ENCODE data around the gene TIMM44. TPM values are rescaled to one million over a fixed set of nuclear protein-coding genes. Genes with fewer than 3 reads are reported as not detected.

Gene TIMM44
- polyA plus RNA-seq, 1 experiment: 43.3 TPM

GRCh38 chr19:7941895-7942596 lies 1.4 kb downstream of the TIMM44 start:
- H3K27me3 ChIP-seq (ENCODE audit: control insufficient read depth, insufficient read depth, low read length): no peaks in the 10 kb centered on the region
- peak overlapping the region; percentile 96 for H3K4me3 ChIP-seq (ENCODE audit: low read depth, low read length)
- CTCF ChIA-PET: interaction anchor here (0.8 to 3.9 kb wide), 5 partner anchors 13 to 310 kb away, joined by 3 to 57 read pairs (median 39); no protein-coding TSS in a partner anchor
- no peak for DNase-seq (ENCODE audit: low read depth, low spot score)
- TF ChIP-seq, protein P1, sequence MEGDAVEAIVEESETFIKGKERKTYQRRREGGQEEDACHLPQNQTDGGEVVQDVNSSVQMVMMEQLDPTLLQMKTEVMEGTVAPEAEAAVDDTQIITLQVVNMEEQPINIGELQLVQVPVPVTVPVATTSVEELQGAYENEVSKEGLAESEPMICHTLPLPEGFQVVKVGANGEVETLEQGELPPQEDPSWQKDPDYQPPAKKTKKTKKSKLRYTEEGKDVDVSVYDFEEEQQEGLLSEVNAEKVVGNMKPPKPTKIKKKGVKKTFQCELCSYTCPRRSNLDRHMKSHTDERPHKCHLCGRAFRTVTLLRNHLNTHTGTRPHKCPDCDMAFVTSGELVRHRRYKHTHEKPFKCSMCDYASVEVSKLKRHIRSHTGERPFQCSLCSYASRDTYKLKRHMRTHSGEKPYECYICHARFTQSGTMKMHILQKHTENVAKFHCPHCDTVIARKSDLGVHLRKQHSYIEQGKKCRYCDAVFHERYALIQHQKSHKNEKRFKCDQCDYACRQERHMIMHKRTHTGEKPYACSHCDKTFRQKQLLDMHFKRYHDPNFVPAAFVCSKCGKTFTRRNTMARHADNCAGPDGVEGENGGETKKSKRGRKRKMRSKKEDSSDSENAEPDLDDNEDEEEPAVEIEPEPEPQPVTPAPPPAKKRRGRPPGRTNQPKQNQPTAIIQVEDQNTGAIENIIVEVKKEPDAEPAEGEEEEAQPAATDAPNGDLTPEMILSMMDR (IDR thresholded peaks at IDR 0.05; ENCODE audit: low read depth, low read length): no peak
- H3K27ac ChIP-seq (ENCODE audit: low read depth, low read length): no peak overlapping the region
- H3K9me3 ChIP-seq (ENCODE audit: control insufficient read depth, insufficient read depth, low read length): peaks cover 3% of the 10 kb centered on the region; the same call in 1 of the 2 replicates
- POLR2A ChIA-PET: interaction anchor here (0.6 kb wide), 1 partner anchor 507 kb away, joined by 4 read pairs; no protein-coding TSS in a partner anchor

DNA sequence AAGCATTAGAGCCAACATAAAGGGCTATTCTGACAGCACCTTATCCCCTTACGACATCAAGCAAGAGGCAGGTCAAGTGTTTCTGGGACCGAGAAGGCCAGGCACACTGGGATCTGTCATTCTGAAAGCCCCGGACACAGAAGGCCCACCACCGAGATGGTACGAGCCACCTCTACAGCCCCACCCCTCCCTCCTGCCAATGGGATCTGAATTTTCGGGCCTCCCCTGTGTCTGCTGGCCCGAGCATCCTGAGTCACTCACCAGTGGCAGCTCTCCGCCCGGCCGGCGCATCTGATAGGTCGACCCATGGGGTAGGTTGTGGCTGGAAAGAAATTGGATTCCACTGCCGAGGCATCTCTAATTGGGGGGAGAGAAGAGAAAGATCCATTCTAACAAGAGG lies 2.6 kb downstream of the TIMM44 start:
- no peak for DNase-seq (ENCODE audit: low read depth, low spot score)
- ChIA-PET CTCF (no interaction called here), POLR2A (interaction anchor here (0.6 kb wide), 1 partner anchor 642 kb away, joined by 3 read pairs; no protein-coding TSS in a partner anchor)

DNA sequence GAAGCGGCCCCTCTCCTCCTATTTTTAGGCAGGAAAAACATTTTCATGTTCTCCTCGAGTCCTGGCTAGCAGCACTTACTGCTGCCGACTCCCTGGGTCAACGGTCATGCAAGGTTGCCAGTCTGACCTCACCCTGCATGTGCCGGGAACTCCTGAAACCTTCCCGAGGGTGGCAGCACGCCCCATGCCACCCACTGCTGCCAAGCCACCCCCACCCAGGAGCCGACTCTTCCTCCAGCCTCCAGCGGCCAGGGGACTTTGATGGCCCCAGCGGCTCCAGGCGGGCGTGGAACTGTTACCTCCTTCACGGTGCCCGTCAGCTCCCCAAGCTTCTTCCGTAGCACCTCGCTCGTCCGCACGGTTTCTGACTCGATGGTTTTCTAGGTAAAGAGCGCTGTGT lies 8.7 kb downstream of the TIMM44 start:
- Histone ChIP-seq H3K27ac (ENCODE audit: low read depth, low read length) (no peak overlapping the region), H3K27me3 (ENCODE audit: control insufficient read depth, insufficient read depth, low read length) (no peaks in the 10 kb centered on the region), H3K4me3 (ENCODE audit: low read depth, low read length) (no peak overlapping the region), H3K9me3 (ENCODE audit: control insufficient read depth, insufficient read depth, low read length) (no peaks in the 10 kb centered on the region; the same call in 1 of the 2 replicates)
- DNase-seq (ENCODE audit: low read depth, low spot score): no peak
- ChIA-PET CTCF (interaction anchor here (3.2 kb wide), 1 partner anchor 9 kb away, joined by 12 read pairs; the partner anchor contains the start of gene TIMM44), POLR2A (interaction anchor here (1.1 kb wide), 1 partner anchor 14 kb away, joined by 3 read pairs; no protein-coding TSS in a partner anchor)
- TF ChIP-seq, protein P1 (IDR thresholded peaks at IDR 0.05; ENCODE audit: low read depth, low read length): no peak

More for the DNA sequence above, 2.6 kb downstream of the TIMM44 start:
- Histone ChIP-seq H3K4me3 (ENCODE audit: low read depth, low read length) (no peak overlapping the region), H3K27me3 (ENCODE audit: control insufficient read depth, insufficient read depth, low read length) (no peaks in the 10 kb centered on the region), H3K27ac (ENCODE audit: low read depth, low read length) (no peak overlapping the region), H3K9me3 (ENCODE audit: control insufficient read depth, insufficient read depth, low read length) (peaks cover 3% of the 10 kb centered on the region; the same call in 1 of the 2 replicates)
- TF ChIP-seq, protein P1 (IDR thresholded peaks at IDR 0.05; ENCODE audit: low read depth, low read length): no peak

DNA sequence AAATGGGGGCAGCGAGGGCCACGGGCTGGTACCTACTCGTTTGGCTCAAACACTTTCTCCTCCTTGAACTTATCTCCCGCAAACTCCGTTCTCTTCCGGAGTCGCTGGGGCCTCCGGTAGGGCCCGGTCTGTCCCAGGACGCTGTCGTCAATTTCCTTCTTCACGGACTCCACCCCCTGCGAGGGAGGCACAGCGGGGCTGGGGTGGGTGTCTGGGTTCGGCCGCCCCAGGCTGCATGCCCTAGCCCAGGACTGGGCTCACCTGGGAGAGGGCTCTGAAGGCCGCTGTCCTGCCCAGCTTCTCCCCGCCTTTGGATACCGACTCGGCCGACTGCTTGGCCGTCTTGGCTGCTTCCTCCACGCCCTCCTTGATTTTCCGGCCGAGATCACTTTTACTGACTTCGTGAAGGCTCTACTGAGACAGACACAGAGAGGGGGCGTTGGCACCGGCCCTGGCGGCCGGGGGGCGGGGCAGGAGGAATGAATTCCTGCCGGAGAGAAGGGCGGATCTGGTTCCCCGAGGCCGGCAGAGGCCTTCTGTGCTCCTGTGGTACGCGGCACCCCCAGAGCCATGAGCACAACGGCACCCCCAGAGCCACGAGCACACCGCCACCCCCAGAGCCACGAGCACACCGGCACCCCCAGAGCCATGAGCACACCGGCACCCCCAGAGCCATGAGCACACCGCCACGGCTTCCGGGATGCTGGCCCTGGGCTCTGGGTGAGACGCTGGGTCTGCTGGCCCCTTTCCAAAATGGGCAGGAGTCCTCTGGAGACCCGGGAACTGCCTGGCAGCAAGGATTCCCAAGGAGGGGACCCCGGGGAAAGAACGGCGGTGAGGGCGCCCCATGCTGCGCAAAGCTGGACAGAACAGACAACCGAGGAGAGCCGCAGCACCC lies 9.4 kb downstream of the TIMM44 start:
- H3K27ac ChIP-seq (ENCODE audit: low read depth, low read length): no peak overlapping the region
- no peak overlapping the region for H3K4me3 ChIP-seq (ENCODE audit: low read depth, low read length)
- DNase-seq (ENCODE audit: low read depth, low spot score): no peak
- no peaks in the 10 kb centered on the region for H3K27me3 ChIP-seq (ENCODE audit: control insufficient read depth, insufficient read depth, low read length)
- H3K9me3 ChIP-seq (ENCODE audit: control insufficient read depth, insufficient read depth, low read length): no peaks in the 10 kb centered on the region; the same call in 1 of the 2 replicates
- ChIA-PET CTCF (interaction anchor here (3.2 kb wide), 1 partner anchor 10 kb away, joined by 12 read pairs; the partner anchor contains the start of gene TIMM44), POLR2A (interaction anchor here (1.1 kb wide), 1 partner anchor 13 kb away, joined by 3 read pairs; no protein-coding TSS in a partner anchor)
- TF ChIP-seq, protein P1 (IDR thresholded peaks at IDR 0.05; ENCODE audit: low read depth, low read length): no peak

Measured in AG04450 (cell line).